Suppressor macrophage (primary cell): ENCODE data around the gene NLRC5.
"Not testable (repeated sequence)": the region's sequence is repeated elsewhere in the genome, so short reads cannot be mapped to it uniquely, and the experiment has no call there.

Experiments
- DNase-seq, 4 experiments: peaks; one replicate each; pipeline ENCODE4 v3.0.0-alpha.2; 2020 to 2022

The NLRC5 gene

DNA sequence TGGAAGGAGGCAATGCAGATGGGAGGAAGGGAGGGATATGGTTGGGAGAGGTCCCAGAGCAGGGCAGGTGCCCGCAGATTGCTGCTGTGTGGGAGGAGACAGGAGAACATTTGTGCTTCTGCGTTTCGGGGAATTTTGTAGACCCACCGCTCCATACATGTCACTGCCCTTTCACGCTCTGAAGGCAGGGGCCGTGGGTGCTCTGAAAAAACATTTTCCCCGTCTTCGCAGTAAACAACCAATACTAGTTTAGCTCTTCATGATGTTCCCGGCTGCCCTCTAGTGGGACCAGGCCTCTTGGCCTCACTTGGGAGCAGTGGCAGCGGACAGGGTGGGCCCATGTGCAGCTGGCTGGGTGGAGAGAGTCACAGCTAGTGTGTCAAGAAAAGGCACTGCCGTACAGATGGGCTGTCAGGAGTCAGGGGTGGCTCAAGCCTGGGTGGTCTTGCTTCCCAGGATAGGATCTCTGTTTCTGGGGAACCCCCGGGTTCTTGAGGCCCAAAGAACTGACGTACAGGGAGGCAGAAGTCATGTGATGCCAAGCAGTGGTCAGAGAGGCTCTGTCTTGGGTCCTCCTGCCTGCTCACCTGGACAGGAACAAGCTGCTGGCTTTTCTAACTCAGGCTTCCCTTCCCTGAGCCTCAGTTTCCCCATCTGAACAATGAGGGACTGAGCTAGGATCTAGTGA, 56.5 kb downstream of the NLRC5 start:
- DNase-seq, result peak; percentile 41 to 82 (median 56)

DNA sequence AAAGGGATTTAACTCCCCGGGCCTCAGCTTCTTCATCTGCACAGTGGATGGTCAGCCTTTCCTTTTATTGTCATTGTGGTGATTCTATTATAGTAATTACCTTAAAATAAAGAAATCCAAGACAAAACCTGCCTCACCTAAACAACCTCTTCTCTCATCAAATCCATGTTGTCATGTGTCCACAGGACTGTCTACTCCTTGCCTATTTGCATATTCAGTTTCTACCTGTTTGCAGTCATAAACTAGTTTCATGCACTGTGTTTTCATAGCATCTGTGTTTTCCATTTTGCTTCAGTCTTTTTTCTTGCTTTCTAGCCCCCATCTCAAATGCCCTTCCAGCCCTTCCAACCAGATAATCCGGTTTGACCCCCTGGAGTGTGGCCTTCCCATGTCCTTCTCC, 58.7 kb downstream of the NLRC5 start:
- DNase-seq, result no peak

DNA sequence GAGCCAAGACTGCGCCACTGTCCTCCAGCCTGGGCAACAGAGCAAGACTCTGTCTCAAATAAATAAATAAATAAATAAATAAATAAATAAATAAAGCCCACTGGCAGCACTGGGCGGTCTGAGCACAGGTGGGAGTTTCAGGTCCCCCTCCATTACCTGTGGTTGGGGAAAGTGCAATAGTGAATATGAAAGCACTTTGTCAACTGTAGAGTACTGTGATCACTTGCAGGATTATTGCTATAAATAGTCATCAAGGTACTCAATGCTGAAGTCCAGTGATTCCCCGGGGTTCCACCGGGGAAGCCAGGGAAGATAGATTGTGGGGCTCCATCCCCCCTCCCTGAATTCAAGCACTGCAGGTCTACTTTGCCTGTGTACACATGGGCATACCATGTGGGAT, 60.3 kb downstream of the NLRC5 start:
- DNase-seq, result no peak

DNA sequence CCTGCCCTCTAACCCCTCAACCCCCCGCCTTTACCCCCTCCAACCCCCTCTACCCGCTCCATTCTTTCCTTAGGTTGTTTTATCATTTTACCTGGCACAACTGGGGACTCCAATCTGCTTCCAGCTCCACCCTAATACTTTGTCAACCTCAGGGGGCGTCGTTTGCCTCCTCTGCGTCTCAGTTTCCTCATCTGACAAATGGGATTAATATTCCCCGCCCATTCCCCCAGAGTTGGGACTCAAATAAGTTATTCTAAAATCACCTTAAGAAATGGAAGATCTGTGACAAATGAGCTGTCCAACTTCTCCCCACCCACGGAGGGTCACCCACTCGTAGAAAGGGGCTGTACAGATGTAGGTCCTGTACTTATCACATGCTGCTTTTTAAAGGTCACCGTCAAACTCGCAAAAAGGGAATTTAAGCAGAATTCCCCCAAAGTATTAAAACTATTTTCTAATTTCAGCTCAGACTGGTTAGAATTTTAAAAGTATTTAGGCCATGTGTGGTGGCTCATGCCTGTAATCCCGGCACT, 62.4 kb downstream of the NLRC5 start:
- peak; percentile 47 to 78 (median 67) for DNase-seq

DNA sequence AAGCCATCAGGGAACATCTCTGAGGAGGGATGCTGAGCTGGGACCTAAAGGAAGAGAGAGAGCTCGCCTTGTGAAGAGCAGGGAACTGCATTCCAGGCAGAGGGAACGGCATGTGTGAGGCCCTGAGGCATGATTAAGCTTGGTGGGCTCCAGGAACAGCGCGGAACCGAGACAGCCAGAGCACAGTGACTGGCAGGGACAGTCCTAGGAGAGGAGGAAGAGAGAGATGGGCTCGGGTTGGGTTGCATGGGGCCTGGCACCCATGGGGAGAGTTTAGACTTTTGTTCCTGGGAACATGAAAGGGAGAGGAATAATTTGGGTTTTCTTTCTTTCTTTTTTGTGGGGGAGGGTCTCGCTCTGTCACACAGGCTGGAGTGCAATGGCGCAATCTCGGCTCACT, 63.8 kb downstream of the NLRC5 start:
- no peak for DNase-seq

DNA sequence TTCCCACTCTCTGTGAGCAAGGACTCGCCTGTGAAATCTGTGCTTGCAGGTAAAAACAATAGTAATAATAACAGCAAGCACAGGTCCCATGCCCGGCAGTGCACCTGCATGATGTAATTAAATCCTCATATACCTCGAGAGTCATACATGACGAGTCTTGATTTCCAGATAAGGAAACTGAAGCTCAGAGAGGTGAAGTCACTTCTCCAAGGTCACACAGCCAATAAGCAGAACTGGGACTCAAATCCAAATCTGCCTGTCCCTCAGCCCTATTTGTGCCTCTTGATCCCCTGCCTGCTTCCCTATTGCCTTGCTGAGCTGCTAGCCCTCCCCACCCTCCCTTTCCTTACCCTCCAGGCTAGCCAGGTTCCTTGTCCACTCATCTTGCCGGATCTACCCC, 65.0 kb downstream of the NLRC5 start:
- no peak for DNase-seq

DNA sequence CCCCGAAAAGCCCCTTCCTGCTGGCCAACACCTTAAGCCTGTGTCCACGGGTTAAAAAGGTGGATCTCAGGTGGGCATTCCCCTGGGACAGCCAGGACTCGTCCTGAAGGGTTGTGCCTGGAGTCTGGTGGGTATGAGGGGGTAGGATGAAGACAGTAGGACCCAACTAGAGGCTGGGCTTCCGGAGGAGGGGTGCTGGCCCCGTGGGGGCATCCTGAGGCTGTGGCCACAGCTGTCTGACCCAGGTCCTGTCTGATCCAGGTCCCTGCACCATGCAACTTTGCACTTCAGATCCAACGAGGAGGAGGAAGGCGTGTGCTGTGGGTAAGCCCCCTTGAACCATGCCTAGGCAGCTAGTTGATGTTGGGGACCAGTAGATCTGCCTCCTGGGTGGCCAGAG, 65.4 kb downstream of the NLRC5 start:
- DNase-seq, result no peak

DNA sequence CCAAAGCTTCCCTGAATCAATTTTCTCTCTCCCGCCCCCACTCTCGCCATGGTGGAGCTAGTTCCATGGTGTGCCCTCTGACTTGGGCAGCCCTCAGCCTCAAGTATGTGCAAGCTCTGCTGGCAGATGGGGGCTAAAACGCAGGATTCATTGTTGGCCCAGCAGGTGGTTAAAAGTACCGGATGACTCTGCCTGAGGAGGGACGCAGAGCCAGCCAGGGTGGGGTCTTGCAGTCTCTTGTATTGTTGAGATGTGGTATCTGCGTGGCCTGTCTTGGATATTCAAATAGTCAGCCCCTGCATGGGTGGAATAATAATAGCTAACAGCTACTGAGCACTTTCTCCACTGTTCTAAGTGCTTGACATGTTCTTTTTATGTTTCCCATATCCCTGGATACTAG, 66.3 kb downstream of the NLRC5 start:
- no peak for DNase-seq

DNA sequence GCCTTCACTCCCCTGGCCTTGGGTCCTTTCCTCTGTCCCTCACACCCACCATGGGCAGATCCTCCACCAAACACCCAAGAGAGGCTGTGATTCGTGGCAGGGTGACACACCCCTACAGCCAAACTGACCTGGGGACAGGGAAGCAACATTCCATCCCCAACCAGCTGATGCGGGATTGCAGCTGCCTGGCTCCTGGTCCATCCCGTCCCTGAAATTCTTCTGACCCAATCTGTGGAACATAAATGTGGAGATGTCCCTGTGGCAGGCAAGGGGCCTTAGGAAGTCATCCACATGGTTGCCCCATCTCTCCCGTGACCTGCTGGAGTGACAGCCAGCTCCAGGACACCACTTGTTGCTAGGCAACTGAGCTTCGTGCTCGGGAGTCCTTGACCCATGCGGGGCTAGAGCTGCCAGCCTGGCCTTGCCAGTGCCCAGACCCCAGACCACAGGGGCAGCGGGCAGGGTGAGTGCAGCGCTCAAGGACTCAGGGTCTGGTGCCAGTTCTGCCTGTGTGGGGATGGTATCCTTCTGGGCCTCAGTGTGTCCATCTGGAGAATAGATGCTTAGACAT, 69.0 kb downstream of the NLRC5 start:
- DNase-seq, result no peak

DNA sequence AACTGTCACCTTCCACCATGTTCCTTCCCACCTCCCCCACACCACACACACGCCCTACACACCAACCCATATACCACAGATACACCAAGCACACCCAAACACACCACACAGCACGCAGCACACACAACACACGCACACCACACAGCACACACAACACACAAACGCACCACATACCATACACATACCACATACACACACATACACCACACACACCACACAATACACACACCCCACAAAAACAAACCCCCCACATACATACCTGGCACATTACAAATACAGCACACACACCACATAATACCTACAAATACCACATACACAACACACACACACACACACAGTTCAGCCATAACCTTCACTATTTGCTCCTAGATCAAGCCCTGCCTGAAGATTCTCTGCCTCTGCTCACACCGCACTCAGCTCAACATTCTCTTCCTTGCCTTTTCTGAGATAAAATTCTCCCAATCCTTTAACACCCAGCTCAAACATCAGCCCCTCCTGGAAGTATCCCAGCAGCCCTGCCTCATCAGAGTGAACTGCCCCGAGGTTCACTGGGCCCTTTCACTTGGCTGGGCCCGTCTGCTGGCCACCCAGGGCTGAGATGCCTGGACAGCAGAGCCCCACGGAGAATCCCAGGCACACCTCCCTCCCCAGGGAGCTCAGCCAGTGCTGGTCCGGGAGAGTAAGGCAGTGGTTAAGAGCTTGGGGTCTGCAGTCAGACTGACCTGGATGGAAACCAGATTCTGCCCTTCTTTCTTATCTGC, 71.1 kb downstream of the NLRC5 start:
- no peak for DNase-seq

DNA sequence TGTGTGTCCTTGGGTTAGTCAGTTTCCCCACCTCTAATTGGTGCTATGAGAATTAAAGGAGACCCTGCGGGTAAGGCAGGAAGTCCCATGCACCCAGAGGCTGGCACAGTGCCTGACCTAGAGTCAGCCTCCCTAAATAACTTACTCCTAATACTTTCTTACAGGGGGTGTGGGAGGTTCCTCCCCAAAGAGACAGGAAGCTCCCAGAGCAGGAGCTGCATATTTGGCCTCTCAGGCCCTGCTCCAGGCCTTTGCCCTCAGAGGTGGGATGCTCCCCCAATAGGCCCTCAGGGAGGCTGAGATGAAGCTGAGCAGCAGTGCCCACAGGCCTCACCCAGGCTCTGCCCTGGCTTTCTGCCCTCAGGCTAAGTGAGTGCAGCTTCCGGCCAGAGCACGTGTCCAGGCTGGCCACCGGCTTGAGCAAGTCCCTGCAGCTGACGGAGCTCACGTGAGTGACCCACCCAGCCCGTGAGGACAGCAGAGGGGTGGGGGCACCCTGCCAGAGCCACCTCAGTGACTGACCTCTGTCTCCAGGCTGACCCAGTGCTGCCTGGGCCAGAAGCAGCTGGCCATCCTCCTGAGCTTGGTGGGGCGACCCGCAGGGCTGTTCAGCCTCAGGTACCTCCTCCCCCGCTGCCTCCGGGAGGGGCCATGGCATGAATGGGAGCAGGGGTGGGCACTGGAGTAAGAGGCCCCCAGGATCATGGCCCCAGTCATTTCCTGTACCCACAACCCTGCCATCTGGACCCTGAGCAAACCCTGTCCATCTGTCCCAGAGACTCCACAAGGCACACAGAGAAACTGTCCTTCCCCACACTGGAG, 71.9 kb downstream of the NLRC5 start:
- peak; percentile 66 to 84 (median 78) for DNase-seq

DNA sequence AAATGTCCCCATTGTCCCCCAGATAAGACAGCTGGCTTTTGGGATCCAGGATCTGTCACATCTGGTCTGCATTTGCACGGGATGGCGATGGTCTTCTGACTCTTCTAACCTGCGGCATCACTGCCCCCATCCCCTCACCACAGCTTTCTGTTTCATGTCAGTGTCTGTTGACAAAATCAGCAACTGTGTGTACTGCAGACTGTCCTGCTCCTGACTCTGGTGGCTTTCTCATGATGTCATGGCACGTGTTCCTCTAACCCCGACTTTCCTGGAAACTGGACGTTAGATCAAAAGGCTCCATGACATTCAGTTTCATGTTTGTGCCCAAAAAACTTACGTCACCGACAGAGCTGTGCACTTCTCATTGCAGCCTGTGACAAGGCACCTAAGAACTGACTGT, 73.0 kb downstream of the NLRC5 start:
- DNase-seq, result peak; percentile 54 to 70 (median 60)

DNA sequence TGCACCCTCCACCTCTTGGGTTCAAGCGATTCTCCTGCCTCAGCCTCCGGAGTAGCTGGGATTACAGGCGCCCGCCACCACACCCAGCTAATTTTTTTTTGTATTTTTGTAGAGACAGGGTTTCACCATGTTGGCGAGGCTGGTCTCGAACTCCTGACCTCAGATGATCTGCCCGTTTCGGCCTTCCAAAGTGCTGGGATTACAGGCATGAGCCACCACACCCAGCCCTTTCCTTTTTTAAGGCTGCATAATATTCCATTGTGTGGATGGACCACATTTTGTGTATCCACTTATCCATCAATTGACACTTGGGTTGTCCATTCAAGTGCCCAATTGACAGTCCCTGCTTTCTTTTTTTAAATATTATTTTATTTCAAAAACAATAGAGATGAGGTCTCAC, 73.8 kb downstream of the NLRC5 start:
- not testable (repeated sequence) for DNase-seq

DNA sequence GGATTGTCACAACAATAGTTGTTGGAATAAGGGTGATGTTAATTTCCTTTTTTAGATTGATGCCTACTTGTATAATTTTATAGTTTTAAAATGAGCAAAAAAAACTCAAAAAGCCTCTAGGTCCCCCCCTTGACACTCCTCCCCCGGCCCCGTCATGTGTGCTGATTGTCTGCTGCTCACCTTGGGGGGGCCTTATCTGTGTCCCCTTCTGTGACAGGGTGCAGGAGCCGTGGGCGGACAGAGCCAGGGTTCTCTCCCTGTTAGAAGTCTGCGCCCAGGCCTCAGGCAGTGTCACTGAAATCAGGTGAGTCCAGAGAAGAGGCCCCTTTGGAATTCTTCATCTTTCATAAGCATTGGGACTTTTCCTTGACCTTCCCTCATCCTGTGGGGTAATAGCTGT, 75.6 kb downstream of the NLRC5 start:
- no peak for DNase-seq

DNA sequence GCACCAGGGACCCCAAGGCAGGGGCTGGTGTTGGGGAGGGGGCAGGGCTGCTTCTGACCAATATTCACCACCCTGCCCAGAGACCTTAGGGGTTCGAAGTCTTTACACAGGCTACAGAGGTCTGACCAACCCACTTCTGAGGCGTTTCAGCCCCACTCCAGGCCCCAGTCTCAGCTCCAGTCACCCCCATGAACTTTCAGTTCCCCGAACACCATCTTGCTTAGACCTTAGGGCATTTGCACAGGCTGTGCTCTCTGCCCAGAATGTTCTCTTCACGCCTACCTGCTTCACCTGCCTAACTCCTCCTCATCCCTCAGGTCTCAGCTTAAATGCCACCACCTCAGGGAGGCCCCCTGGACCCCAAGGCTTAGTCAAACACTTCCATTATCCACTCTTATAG, 77.3 kb downstream of the NLRC5 start:
- no peak for DNase-seq

DNA sequence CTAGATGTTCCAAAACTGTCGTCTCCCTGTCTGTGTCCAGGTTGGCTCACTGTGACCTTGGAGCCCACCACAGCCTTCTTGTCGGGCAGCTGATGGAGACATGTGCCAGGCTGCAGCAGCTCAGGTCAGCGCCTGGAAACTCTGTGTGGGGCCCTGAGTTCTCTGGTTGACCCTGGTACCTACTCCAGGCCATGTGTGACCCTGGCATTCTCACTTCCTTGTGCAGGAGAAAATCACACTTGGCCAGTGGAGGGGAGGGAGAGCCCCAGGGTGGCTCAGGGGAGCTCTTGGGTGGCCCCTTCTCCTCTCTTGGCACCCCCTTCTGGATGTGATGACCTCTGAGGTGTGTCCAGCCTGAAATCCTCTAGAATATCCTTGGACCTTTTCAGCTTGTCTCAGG, 78.0 kb downstream of the NLRC5 start:
- no peak for DNase-seq

DNA sequence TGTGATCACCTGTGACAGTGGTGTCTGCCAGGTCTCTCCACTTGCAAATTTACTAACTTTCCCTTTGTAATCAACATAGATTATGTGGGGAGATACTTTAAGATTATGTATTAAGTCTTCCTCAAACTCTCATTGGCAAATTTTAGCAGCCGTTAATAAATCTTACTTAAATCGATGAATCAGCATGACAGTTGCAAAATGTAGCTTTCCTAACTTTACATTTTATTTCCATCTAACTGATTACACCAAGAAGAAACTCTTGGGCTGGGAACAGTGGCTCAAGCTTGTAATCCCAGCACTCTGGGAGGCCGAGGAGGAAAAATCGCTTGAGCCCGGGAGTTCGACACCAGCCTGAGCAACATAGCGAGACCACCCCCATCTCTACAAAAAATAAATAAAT, 79.7 kb downstream of the NLRC5 start:
- DNase-seq, result peak in 2 of 4 experiments; percentile 25 to 31

DNA sequence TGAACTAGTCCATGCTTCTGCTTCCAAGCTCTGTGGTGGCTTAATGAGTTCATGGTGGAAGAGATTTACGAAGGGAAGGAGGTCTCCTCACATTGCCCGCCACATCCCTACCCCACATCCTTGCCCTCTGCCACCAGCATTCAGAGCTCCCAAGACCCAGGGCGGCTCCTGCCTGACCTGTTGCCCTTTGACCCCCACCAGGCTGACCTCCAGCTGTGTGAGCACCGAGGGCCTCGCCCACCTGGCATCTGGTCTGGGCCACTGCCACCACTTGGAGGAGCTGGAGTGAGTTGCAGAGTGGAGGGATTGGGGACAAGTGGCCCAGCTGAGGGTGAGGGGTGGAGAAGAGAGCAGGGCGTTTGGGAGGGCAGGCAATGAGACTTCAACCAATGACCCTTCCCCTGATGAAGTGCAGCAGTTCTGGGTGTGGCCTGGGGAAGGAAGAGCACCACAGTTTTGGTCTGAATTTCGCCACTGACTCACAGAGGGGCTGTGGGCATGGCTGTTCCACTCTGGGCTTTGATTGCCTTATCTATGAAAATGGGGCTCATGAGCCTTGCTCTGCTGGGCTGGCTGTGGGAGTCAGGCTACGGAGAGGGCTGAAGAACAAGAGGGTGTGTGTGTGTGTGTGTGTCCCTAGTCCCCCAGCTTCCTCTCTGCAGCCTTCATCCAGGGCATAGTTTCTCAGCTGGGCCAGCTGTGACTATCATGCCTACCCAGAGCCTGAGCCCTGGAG, 80.4 kb downstream of the NLRC5 start:
- DNase-seq, result peak; percentile 48 to 65 (median 58)

DNA sequence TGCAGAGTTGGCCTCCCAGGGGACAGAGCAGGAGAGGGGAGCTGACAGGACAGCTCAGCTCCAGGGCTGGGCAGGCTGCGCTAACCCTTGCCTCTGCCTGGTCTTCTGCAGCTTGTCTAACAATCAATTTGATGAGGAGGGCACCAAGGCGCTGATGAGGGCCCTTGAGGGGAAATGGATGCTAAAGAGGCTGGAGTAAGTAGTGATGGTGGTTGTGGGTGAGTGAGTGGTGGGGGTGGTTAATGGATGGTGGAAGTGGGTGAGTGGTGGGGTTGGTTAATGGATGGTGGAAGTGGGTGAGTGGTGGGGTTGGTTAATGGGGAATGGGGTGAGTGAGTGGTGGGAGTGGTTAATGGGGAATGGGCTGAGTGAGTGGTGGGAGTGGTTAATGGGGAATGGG, 81.1 kb downstream of the NLRC5 start:
- no peak for DNase-seq

DNA sequence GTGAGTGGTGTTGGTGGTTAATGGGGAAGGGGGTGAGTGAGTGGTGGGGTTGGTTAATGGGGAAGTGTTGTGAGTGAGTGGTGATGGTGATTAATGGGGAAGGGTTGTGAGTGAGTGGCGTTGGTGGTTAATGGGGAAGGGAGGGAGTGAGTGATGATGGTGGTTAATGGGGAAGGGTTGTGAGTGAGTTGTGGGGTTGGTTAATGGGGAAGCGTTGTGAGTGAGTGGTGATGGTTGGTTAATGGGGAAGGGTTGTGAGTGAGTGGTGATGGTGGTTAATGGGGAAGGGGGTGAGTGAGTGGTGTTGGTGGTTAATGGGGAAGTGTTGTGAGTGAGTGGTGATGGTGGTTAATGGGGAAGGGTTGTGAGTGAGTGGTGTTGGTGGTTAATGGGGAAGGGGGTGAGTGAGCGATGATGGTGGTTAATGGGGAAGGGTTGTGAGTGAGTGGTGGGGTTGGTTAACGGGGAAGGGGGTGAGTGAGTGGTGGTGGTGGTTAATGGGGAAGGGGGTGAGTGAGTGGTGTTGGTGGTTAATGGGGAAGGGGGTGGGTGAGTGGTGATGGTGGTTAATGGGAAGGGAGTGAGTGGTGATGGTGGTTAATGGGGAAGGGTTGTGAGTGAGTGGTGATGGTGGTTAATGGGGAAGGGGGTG, 81.8 kb downstream of the NLRC5 start:
- DNase-seq, result peak; percentile 16 to 55 (median 30)

DNA sequence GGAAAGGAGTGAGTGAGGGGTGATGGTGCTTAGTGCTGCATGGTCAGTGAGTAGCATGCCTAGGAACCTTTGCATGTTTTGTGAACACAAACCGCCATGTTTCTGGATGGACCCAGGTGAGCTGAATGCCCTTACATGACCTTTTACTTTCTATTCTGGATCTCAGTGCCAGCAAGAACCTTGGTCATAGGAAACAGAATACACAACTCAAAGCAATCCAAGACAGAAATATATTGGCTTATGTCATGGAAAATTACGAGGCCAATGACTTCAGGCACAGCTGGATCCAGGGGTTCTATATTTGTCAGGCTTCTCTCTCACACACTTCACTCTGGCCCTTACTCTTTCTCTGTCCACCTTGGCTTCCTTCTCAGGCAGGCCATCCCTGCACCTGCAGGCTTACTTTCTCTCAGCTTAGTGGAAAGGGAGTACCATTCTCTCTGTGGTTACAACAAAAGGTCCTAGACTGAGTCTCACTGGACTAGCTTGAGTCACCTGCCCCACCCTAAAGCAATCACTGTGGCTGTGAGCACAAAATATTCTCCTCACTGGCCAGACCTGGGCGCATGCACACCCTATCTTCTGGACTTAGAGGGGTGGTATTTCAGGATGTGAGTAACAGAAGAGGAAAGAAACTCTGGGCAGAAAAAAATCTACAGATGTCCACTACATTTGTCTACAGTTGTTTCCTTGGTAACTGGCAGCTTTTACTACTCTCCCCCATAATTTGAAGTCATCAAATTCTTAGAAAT, 82.7 kb downstream of the NLRC5 start:
- no peak for DNase-seq
